Endothelial cell of umbilical vein (primary cell): ENCODE data around the gene SYDE1. TPM values are rescaled to one million over a fixed set of nuclear protein-coding genes. Genes with fewer than 3 reads are reported as not detected.
"Not testable (repeated sequence)": the region's sequence is repeated elsewhere in the genome, so short reads cannot be mapped to it uniquely, and the experiment has no call there.

Source experiments
- BruUV-seq: library from RNA; stranded (reverse); fragments of 400-500 nt; replicated peaks from 2 replicates; lab custom pipeline; 2021; lab: Mats Ljungman, UMichigan
- CTCF ChIA-PET: fragments of 300-600, 350-600 bp; sonication (Branson Sonifier 250); formaldehyde crosslinking; loops from one replicate; lab custom pipeline; 2021; ENCODE audit warnings: antibody characterized with exemption, inconsistent platforms; lab: Charles Lee
- POLR2A ChIA-PET: fragments of 300-600, 350-600 bp; sonication (Branson Sonifier 250); formaldehyde crosslinking; loops from one replicate; lab custom pipeline; 2021; ENCODE audit warnings: antibody characterized with exemption, inconsistent platforms; lab: Charles Lee
- DNase-seq: peaks from one replicate; pipeline ENCODE4 v3.0.0-alpha.2; 2011; ENCODE audit warnings: low read depth, low spot score
- FAIRE-seq: peaks from 2 replicates; lab custom pipeline; 2011; peaks lifted over from hg19 to GRCh38; lab: Jason Lieb, UNC
- H2AFZ ChIP-seq: 2 replicates; pipeline ENCODE4 v1.6.0; 2012; ENCODE audit warnings: low read depth, low read length, control low read depth, inconsistent platforms
- H3K27ac ChIP-seq: 2 replicates; pipeline ENCODE4 v1.5.1; 2011; ENCODE audit warnings: low read depth, mild to moderate bottlenecking, control low read depth, low read length, moderate library complexity; ENCODE audit not compliant: insufficient read depth
- H3K27me3 ChIP-seq, 2 experiments: 2 replicates each; pipeline versions ENCODE4 v1.6.0 to v1.6.1; 2011; ENCODE audit warnings: low read length in 2 of 2, mixed read lengths in 1 of 2; ENCODE audit not compliant: control insufficient read depth in 2 of 2, insufficient read depth in 2 of 2
- H3K36me3 ChIP-seq, 2 experiments: 2 replicates in 1 of 2; 3 replicates in 1 of 2; pipeline ENCODE4 v1.5.1; 2011; ENCODE audit warnings: low read length in 2 of 2, mild to moderate bottlenecking in 1 of 2, moderate library complexity in 1 of 2; ENCODE audit not compliant: control insufficient read depth in 2 of 2, insufficient read depth in 2 of 2; ENCODE audit errors: extremely low read depth in 1 of 2
- H3K4me1 ChIP-seq: 3 replicates; pipeline ENCODE4 v1.5.1; 2011; ENCODE audit warnings: mild to moderate bottlenecking, low read length; ENCODE audit not compliant: control insufficient read depth, insufficient read depth; ENCODE audit errors: extremely low read depth
- H3K4me2 ChIP-seq: 2 replicates; pipeline ENCODE4 v1.6.1; 2011; ENCODE audit warnings: low read length, control low read depth, mixed read lengths; ENCODE audit not compliant: insufficient read depth
- H3K4me3 ChIP-seq, 3 experiments: fragments of 200-600 bp in 1 of 3; sonication (generic), shearing (Covaris generic) in 1 of 3; replicated peaks in 1 of 3; 2 replicates each; pipeline ENCODE4 v1.5.1; 2011 to 2016; ENCODE audit warnings: control low read depth in 3 of 3, low read length in 3 of 3, mild to moderate bottlenecking in 2 of 3, inconsistent platforms in 1 of 3, low read depth in 1 of 3, moderate library complexity in 1 of 3; ENCODE audit not compliant: insufficient read depth in 1 of 3
- H3K79me2 ChIP-seq: 2 replicates; pipeline ENCODE4 v1.6.0; 2012; ENCODE audit warnings: low read length, inconsistent platforms; ENCODE audit not compliant: control insufficient read depth, insufficient read depth
- H3K9ac ChIP-seq: replicated peaks from 2 replicates; pipeline ENCODE3; 2011; ENCODE audit warnings: low read length, control low read depth; ENCODE audit not compliant: insufficient read depth; ENCODE audit errors: extremely low read depth
- H3K9me1 ChIP-seq: replicated peaks from 3 replicates; pipeline ENCODE4 v1.6.0; 2011; ENCODE audit warnings: mild to moderate bottlenecking, low read length; ENCODE audit not compliant: control insufficient read depth, insufficient read depth; ENCODE audit errors: extremely low read depth
- H3K9me3 ChIP-seq: replicated peaks from 2 replicates; pipeline ENCODE4 v1.5.1; 2012; ENCODE audit warnings: low read length, inconsistent platforms; ENCODE audit not compliant: control insufficient read depth, insufficient read depth
- H4K20me1 ChIP-seq: replicated peaks from 2 replicates; pipeline ENCODE3; 2011; ENCODE audit warnings: mild to moderate bottlenecking, low read length; ENCODE audit not compliant: control insufficient read depth, insufficient read depth; ENCODE audit errors: extremely low read depth
- EZH2 ChIP-seq: IDR thresholded peaks from 2 replicates; pipeline ENCODE4 v1.6.1; 2012; ENCODE audit warnings: borderline replicate concordance, low read depth, mild to moderate bottlenecking, moderate library complexity, low read length, inconsistent platforms; ENCODE audit not compliant: severe bottlenecking
- FOS ChIP-seq: IDR thresholded peaks from 2 replicates; pipeline ENCODE4 v1.6.1; 2011; ENCODE audit warnings: mild to moderate bottlenecking, low read length, moderate library complexity, borderline replicate concordance; ENCODE audit not compliant: insufficient read depth
- GATA2 ChIP-seq: IDR thresholded peaks from 2 replicates; pipeline ENCODE4 v1.7.0; 2011; ENCODE audit warnings: low read depth, mild to moderate bottlenecking, moderate library complexity, mixed read lengths, low read length; ENCODE audit not compliant: insufficient read length, insufficient read depth
- JUN ChIP-seq: IDR thresholded peaks from 2 replicates; pipeline ENCODE4 v1.6.1; 2011; ENCODE audit warnings: borderline replicate concordance, low read depth; ENCODE audit not compliant: insufficient read length, insufficient read depth
- MYC ChIP-seq: IDR thresholded peaks from one replicate; pipeline ENCODE4 v1.6.1; 2011; ENCODE audit warnings: mild to moderate bottlenecking, low read depth, low read length
- POLR2A ChIP-seq: IDR thresholded peaks from 2 replicates; pipeline ENCODE4 v1.6.1; 2012; ENCODE audit warnings: low read depth, mild to moderate bottlenecking, control low read depth, low read length
- POLR2AphosphoS5 ChIP-seq: IDR thresholded peaks from 2 replicates; pipeline ENCODE4 v1.6.1; 2012; ENCODE audit warnings: low read depth, mild to moderate bottlenecking, control low read depth, low read length, moderate library complexity; ENCODE audit not compliant: insufficient read depth
- dilution Hi-C: fragments of 300-500 bp; cut with MboI; formaldehyde crosslinking; loops from one replicate; pipeline ENCODE4 v1.15.0; 2019; ENCODE audit warnings: low sequenced_read_pairs; ENCODE audit not compliant: extremely low pct_ligation_motif_present
- intact Hi-C: fragments of 100-400 bp; cut with micrococcal nuclease; formaldehyde crosslinking; loops from one replicate; pipeline ENCODE4 v1.10.0; 2022
- polyA plus RNA-seq, 4 experiments: library from polyadenylated mRNA; depleted of rRNA in 3 of 4; stranded (reverse) in 3 of 4; unstranded in 1 of 4; fragments of >200 nt; gene quantifications; 2 replicates each; pipeline versions ENCODE4 v1.2.1 to v1.2.3, GENCODE V29; 2011 to 2012; ENCODE audit warnings: missing spikeins in 1 of 4
- total RNA-seq: library from RNA; stranded (reverse); gene quantifications from 2 replicates; pipeline ENCODE4 v1.2.3, GENCODE V29; 2021
- TF ChIP-seq, protein P1 (sequence below), 2 donors: IDR thresholded peaks; 1 replicate in 1 of 2; 2 replicates in 1 of 2; pipeline ENCODE4 v1.5.1; 2011; ENCODE audit warnings: low read length in 2 of 2, mild to moderate bottlenecking in 2 of 2, moderate library complexity in 2 of 2, control low read depth in 1 of 2, inconsistent platforms in 1 of 2, low read depth in 1 of 2; ENCODE audit not compliant: insufficient read depth in 1 of 2; ENCODE audit errors: extremely low read depth in 1 of 2
- TF ChIP-seq, protein P2 (sequence below): IDR thresholded peaks from 2 replicates; pipeline ENCODE4 v1.6.1; 2011; ENCODE audit not compliant: insufficient read depth, insufficient read length

SYDE1 gene
- total and polyA plus RNA-seq, 2 donors (not counting 3 experiments of a cell fraction or from before 2014, with no cell fraction given), result 33.1 to 35.3 TPM

DNA sequence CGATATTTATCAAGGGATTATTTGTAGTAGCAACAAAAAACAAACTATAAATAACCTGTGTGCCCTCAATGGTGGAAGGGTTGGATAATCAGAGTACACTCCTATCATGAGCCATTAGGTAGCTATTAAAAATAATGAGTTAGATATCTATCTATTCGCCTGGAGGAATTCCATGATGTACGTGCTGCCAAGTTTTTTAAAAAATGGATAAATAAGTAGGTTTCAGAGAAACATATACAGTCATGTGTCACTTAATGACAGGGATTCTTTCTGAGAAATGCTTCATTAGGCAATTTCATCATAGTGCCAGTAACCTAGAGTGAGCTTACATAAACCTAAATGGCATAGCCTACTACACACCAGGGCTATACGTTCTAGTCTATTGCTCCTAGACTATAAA, 31.4 kb upstream of the SYDE1 start:
- no peak for FAIRE-seq
- Histone ChIP-seq H3K4me1 (no peaks in the 10 kb centered on the region), H3K9me1 (no peaks in the 10 kb centered on the region), H3K27ac (no peak overlapping the region), H3K9ac (no peak overlapping the region), H3K79me2 (no peaks in the 10 kb centered on the region), H2AFZ (no peak overlapping the region), H3K27me3 (no peaks in the 10 kb centered on the region), H3K9me3 (no peaks in the 10 kb centered on the region), H3K4me2 (no peak overlapping the region), H3K4me3 (no peak overlapping the region), H3K36me3 (no peaks in the 10 kb centered on the region), H4K20me1 (no peaks in the 10 kb centered on the region)
- CTCF ChIA-PET, result interaction anchor here (1.7 kb wide), 1 partner anchor 16 kb away, joined by 6 read pairs; no protein-coding TSS in a partner anchor
- intact Hi-C loops (no loop called here), dilution Hi-C loops (no loop called here)
- POLR2A ChIA-PET, result no interaction called here
- no peak for DNase-seq
- TF ChIP-seq POLR2AphosphoS5, result no peak
- no peak for TF ChIP-seq GATA2
- TF ChIP-seq EZH2, result no peak
- no peak for TF ChIP-seq FOS
- no peak for TF ChIP-seq POLR2A
- TF ChIP-seq MYC, result no peak
- TF ChIP-seq, protein P1, sequence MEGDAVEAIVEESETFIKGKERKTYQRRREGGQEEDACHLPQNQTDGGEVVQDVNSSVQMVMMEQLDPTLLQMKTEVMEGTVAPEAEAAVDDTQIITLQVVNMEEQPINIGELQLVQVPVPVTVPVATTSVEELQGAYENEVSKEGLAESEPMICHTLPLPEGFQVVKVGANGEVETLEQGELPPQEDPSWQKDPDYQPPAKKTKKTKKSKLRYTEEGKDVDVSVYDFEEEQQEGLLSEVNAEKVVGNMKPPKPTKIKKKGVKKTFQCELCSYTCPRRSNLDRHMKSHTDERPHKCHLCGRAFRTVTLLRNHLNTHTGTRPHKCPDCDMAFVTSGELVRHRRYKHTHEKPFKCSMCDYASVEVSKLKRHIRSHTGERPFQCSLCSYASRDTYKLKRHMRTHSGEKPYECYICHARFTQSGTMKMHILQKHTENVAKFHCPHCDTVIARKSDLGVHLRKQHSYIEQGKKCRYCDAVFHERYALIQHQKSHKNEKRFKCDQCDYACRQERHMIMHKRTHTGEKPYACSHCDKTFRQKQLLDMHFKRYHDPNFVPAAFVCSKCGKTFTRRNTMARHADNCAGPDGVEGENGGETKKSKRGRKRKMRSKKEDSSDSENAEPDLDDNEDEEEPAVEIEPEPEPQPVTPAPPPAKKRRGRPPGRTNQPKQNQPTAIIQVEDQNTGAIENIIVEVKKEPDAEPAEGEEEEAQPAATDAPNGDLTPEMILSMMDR (IDR thresholded peaks at IDR 0.05; ENCODE audit: extremely low read depth in 1 of 2, insufficient read depth in 1 of 2, low read depth in 1 of 2, low read length in 2 of 2), result no peak
- TF ChIP-seq JUN, result no peak
- TF ChIP-seq, protein P2, sequence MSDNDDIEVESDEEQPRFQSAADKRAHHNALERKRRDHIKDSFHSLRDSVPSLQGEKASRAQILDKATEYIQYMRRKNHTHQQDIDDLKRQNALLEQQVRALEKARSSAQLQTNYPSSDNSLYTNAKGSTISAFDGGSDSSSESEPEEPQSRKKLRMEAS, result no peak
- BruUV-seq, result no TSS peak

- dilution Hi-C loops, BruUV-seq: not testable (repeated sequence)
Measured at GRCh38 chr19:15080002-15080401, 27.2 kb upstream of the SYDE1 start.

More at GRCh38 chr19:15080002-15080401, 27.2 kb upstream of the SYDE1 start:
- CTCF ChIA-PET, H3K9ac ChIP-seq, H4K20me1 ChIP-seq, H3K27ac ChIP-seq, H3K79me2 ChIP-seq, H3K4me3 ChIP-seq, H2AFZ ChIP-seq, DNase-seq, FAIRE-seq, H3K9me1 ChIP-seq, intact Hi-C loops, H3K36me3 ChIP-seq, H3K9me3 ChIP-seq, H3K27me3 ChIP-seq, H3K4me2 ChIP-seq, H3K4me1 ChIP-seq: not testable (repeated sequence)
- POLR2A ChIA-PET, result interaction anchor here (0.7 kb wide), 1 partner anchor 552 kb away, joined by 3 read pairs; no protein-coding TSS in a partner anchor
